Measurements from ENCODE around the gene FAM118A.
"Not testable (repeated sequence)": the region's sequence is repeated elsewhere in the genome, so short reads cannot be mapped to it uniquely, and the experiment has no call there.

The FAM118A gene

GRCh38 chr22:45309422-45310227, at the start of gene FAM118A:
Gene FAM118A, plus strand, starts transcription at chr22:45309934. Its CDS starts 12,446 bp downstream, at chr22:45322380.
- DNase-seq (ENCODE audit: low read depth, low spot score): peak; percentile 94

- not testable (repeated sequence) for DNase-seq (ENCODE audit: low read depth, low spot score)
These were observed 49.4 kb upstream of the FAM118A start for GRCh38 chr22:45260395-45260759.

- no peak for DNase-seq (ENCODE audit: low read depth, low spot score)
These were observed 48.2 kb upstream of the FAM118A start for GRCh38 chr22:45261407-45262088.

- no peak for DNase-seq (ENCODE audit: low read depth, low spot score)
These were observed 47.4 kb upstream of the FAM118A start for GRCh38 chr22:45262195-45262930.

- no peak for DNase-seq (ENCODE audit: low read depth, low spot score)
These were observed 46.7 kb upstream of the FAM118A start for GRCh38 chr22:45262931-45263462.

- no peak for DNase-seq (ENCODE audit: low read depth, low spot score)
These were observed 46.1 kb upstream of the FAM118A start for GRCh38 chr22:45263463-45264269.

GRCh38 chr22:45265535-45265934, 44.2 kb upstream of the FAM118A start:
- no peak for DNase-seq (ENCODE audit: low read depth, low spot score)

GRCh38 chr22:45268167-45268957, 41.4 kb upstream of the FAM118A start:
- DNase-seq (ENCODE audit: low read depth, low spot score): no peak

- DNase-seq (ENCODE audit: low read depth, low spot score): peak; percentile 84
These were observed 40.5 kb upstream of the FAM118A start for GRCh38 chr22:45268958-45269844.

GRCh38 chr22:45270095-45271020, 39.4 kb upstream of the FAM118A start:
- DNase-seq (ENCODE audit: low read depth, low spot score): no peak

- DNase-seq (ENCODE audit: low read depth, low spot score): no peak
These were observed 38.0 kb upstream of the FAM118A start for GRCh38 chr22:45271667-45272201.

- no peak for DNase-seq (ENCODE audit: low read depth, low spot score)
These were observed 37.2 kb upstream of the FAM118A start for GRCh38 chr22:45272498-45272897.

GRCh38 chr22:45273452-45274075, 36.2 kb upstream of the FAM118A start:
- DNase-seq (ENCODE audit: low read depth, low spot score): no peak

GRCh38 chr22:45276507-45277105, 33.1 kb upstream of the FAM118A start:
- no peak for DNase-seq (ENCODE audit: low read depth, low spot score)

GRCh38 chr22:45277720-45278119, 32.0 kb upstream of the FAM118A start:
- not testable (repeated sequence) for DNase-seq (ENCODE audit: low read depth, low spot score)

- no peak for DNase-seq (ENCODE audit: low read depth, low spot score)
These were observed 31.6 kb upstream of the FAM118A start for GRCh38 chr22:45278125-45278524.

GRCh38 chr22:45280587-45280980, 29.1 kb upstream of the FAM118A start:
- no peak for DNase-seq (ENCODE audit: low read depth, low spot score)

Measured in activated CD4-positive, CD25-positive, alpha-beta regulatory T cell treated with anti-CD3 and anti-CD28 coated beads, Interleukin-2, amount 50 U/mL, for 16 hours (primary cell).